ENCODE results near the gene RET. TPM values are rescaled to one million over a fixed set of nuclear protein-coding genes. Genes with fewer than 3 reads are reported as not detected.

RET gene
- total and polyA plus RNA-seq, 4 donors, result 0.31 to 1.3 (median 0.77) TPM

- 72 to 78% methylated on average over 8 of the region's 8 CpGs for WGBS, 2 donors
- H3K36me3 ChIP-seq (ENCODE audit: control insufficient read depth in 4 of 4, insufficient read depth in 4 of 4, low read length in 4 of 4), result no peaks in the 10 kb centered on the region
- H3K4me3 ChIP-seq, result no peak overlapping the region
- H3K27ac ChIP-seq (ENCODE audit: low read depth in 1 of 2, low read length in 1 of 2), result no peak overlapping the region
- H3K4me1 ChIP-seq (ENCODE audit: control insufficient read depth in 5 of 5, insufficient read depth in 5 of 5, low read length in 5 of 5), result peaks cover 0 to 2% (median 0%) of the 10 kb centered on the region in 5 donors
- no peak overlapping the region for H3K9ac ChIP-seq (ENCODE audit: insufficient read depth in 1 of 2, low read length in 2 of 2)
- ATAC-seq (ENCODE audit: insufficient read depth, low FRiP score) (no peak), DNase-seq (no peak)
- TF ChIP-seq, protein P1, sequence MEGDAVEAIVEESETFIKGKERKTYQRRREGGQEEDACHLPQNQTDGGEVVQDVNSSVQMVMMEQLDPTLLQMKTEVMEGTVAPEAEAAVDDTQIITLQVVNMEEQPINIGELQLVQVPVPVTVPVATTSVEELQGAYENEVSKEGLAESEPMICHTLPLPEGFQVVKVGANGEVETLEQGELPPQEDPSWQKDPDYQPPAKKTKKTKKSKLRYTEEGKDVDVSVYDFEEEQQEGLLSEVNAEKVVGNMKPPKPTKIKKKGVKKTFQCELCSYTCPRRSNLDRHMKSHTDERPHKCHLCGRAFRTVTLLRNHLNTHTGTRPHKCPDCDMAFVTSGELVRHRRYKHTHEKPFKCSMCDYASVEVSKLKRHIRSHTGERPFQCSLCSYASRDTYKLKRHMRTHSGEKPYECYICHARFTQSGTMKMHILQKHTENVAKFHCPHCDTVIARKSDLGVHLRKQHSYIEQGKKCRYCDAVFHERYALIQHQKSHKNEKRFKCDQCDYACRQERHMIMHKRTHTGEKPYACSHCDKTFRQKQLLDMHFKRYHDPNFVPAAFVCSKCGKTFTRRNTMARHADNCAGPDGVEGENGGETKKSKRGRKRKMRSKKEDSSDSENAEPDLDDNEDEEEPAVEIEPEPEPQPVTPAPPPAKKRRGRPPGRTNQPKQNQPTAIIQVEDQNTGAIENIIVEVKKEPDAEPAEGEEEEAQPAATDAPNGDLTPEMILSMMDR (IDR thresholded peaks at IDR 0.05; ENCODE audit: control extremely low read depth, extremely low read depth), result no peak
- H3K27me3 ChIP-seq (ENCODE audit: control insufficient read depth in 3 of 3, insufficient read depth in 3 of 3, low read length in 2 of 3), result peaks cover 0 to 7% (median 4%) of the 10 kb centered on the region in 3 donors
- no peaks in the 10 kb centered on the region for H3K9me3 ChIP-seq (ENCODE audit: control insufficient read depth in 4 of 4, insufficient read depth in 3 of 4, low read length in 3 of 4)
Observed at GRCh38 chr10:43053825-43054224, 23.0 kb upstream of the RET start.

DNA sequence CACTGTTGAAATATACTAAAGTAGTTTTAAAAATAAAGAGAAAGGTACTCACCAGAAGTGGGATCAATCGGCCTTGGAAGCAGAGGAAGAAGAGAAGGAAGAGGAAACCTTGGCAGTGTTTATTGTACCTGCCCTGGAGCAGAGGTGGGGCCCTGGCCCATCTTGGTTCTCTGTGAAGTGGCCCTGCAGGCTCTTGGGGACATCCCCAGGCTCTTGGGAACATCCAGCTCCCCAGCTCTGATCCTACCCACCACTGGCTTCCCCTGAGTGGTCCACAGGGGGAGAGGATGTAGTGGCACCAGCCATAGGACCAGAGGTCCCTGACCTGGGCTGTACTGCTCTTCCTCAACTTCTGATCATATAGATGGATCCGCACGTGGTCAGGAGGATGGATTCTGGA, 22.3 kb upstream of the RET start:
- H3K36me3 ChIP-seq (ENCODE audit: control insufficient read depth in 4 of 4, insufficient read depth in 4 of 4, low read length in 4 of 4), result no peaks in the 10 kb centered on the region
- H3K27ac ChIP-seq (ENCODE audit: low read depth in 1 of 2, low read length in 1 of 2), result no peak overlapping the region
- peaks cover 0 to 7% (median 4%) of the 10 kb centered on the region in 3 donors for H3K27me3 ChIP-seq (ENCODE audit: control insufficient read depth in 3 of 3, insufficient read depth in 3 of 3, low read length in 2 of 3)
- H3K4me1 ChIP-seq (ENCODE audit: control insufficient read depth in 5 of 5, insufficient read depth in 5 of 5, low read length in 5 of 5), result no peaks in the 10 kb centered on the region
- ATAC-seq (ENCODE audit: insufficient read depth, low FRiP score) (no peak), DNase-seq (no peak)
- H3K9me3 ChIP-seq (ENCODE audit: control insufficient read depth in 4 of 4, insufficient read depth in 3 of 4, low read length in 3 of 4), result no peaks in the 10 kb centered on the region
- no peak overlapping the region for H3K9ac ChIP-seq (ENCODE audit: insufficient read depth in 1 of 2, low read length in 2 of 2)
- TF ChIP-seq, protein P1 (IDR thresholded peaks at IDR 0.05; ENCODE audit: control extremely low read depth, extremely low read depth), result no peak
- H3K4me3 ChIP-seq, result no peak overlapping the region
- WGBS, 2 donors, result 78 to 80% methylated on average over 3 of the region's 3 CpGs

- no peaks in the 10 kb centered on the region for H3K36me3 ChIP-seq (ENCODE audit: control insufficient read depth in 4 of 4, insufficient read depth in 4 of 4, low read length in 4 of 4)
- 62 to 85% methylated on average over 3 of the region's 3 CpGs for WGBS, 2 donors
- peaks cover 0 to 2% (median 0%) of the 10 kb centered on the region in 5 donors for H3K4me1 ChIP-seq (ENCODE audit: control insufficient read depth in 5 of 5, insufficient read depth in 5 of 5, low read length in 5 of 5)
- H3K27ac ChIP-seq (ENCODE audit: low read depth in 1 of 2, low read length in 1 of 2), result no peak overlapping the region
- TF ChIP-seq, protein P1 (IDR thresholded peaks at IDR 0.05; ENCODE audit: control extremely low read depth, extremely low read depth), result no peak
- H3K9ac ChIP-seq (ENCODE audit: insufficient read depth in 1 of 2, low read length in 2 of 2), result no peak overlapping the region
- no peak overlapping the region for H3K4me3 ChIP-seq
- no peaks in the 10 kb centered on the region for H3K9me3 ChIP-seq (ENCODE audit: control insufficient read depth in 4 of 4, insufficient read depth in 3 of 4, low read length in 3 of 4)
- DNase-seq (no peak), ATAC-seq (ENCODE audit: insufficient read depth, low FRiP score) (no peak)
- peaks cover 0 to 7% (median 4%) of the 10 kb centered on the region in 3 donors for H3K27me3 ChIP-seq (ENCODE audit: control insufficient read depth in 3 of 3, insufficient read depth in 3 of 3, low read length in 2 of 3)
Observed at GRCh38 chr10:43055217-43055616, 21.7 kb upstream of the RET start.

- Histone ChIP-seq H3K4me3 (no peak overlapping the region), H3K27ac (ENCODE audit: low read depth in 1 of 2, low read length in 1 of 2) (no peak overlapping the region), H3K9ac (ENCODE audit: insufficient read depth in 1 of 2, low read length in 2 of 2) (no peak overlapping the region), H3K36me3 (ENCODE audit: control insufficient read depth in 4 of 4, insufficient read depth in 4 of 4, low read length in 4 of 4) (no peaks in the 10 kb centered on the region), H3K4me1 (ENCODE audit: control insufficient read depth in 5 of 5, insufficient read depth in 5 of 5, low read length in 5 of 5) (peaks cover 0 to 2% (median 0%) of the 10 kb centered on the region in 5 donors), H3K9me3 (ENCODE audit: control insufficient read depth in 4 of 4, insufficient read depth in 3 of 4, low read length in 3 of 4) (no peaks in the 10 kb centered on the region), H3K27me3 (ENCODE audit: control insufficient read depth in 3 of 3, insufficient read depth in 3 of 3, low read length in 2 of 3) (peaks cover 0 to 7% (median 4%) of the 10 kb centered on the region in 3 donors)
- 76 to 87% methylated on average over 2 of the region's 2 CpGs for WGBS, 2 donors
- peak in 1 of 3 donors; percentile 13 for DNase-seq
- TF ChIP-seq, protein P1 (IDR thresholded peaks at IDR 0.05; ENCODE audit: control extremely low read depth, extremely low read depth), result no peak
- ATAC-seq (ENCODE audit: insufficient read depth, low FRiP score), result no peak
Observed at GRCh38 chr10:43055991-43056567, 20.8 kb upstream of the RET start.
